ENCODE results near the gene ELMOD1.
"Not testable (repeated sequence)": the region's sequence is repeated elsewhere in the genome, so short reads cannot be mapped to it uniquely, and the experiment has no call there.

The ELMOD1 gene

GRCh38 chr11:107565955-107566501 is 24.9 kb upstream of the ELMOD1 start:
- Histone ChIP-seq H3K27ac (ENCODE audit: low read depth, low read length) (peak overlapping the region; percentile 79), H3K4me1 (ENCODE audit: insufficient read depth, low read length) (peaks cover 18% of the 10 kb centered on the region), H3K9ac (ENCODE audit: low read length) (peak overlapping the region; percentile 69), H3K4me3 (ENCODE audit: low read depth in 1 of 2, low read length in 2 of 2) (peak overlapping the region; percentile 90 to 96)
- H3K27me3 ChIP-seq (ENCODE audit: control insufficient read depth in 1 of 2, insufficient read depth in 2 of 2, low read length in 2 of 2); H3K9me3 ChIP-seq (ENCODE audit: low read length); H3K36me3 ChIP-seq (ENCODE audit: insufficient read depth, low read length): not testable (repeated sequence)

GRCh38 chr11:107566569-107566968 is 24.4 kb upstream of the ELMOD1 start:
- H3K4me1 ChIP-seq (ENCODE audit: insufficient read depth, low read length), result peaks cover 18% of the 10 kb centered on the region
- H3K9ac ChIP-seq (ENCODE audit: low read length), result no peak overlapping the region
- H3K4me3 ChIP-seq (ENCODE audit: low read depth in 1 of 2, low read length in 2 of 2), result no peak overlapping the region
- H3K27me3 ChIP-seq (ENCODE audit: control insufficient read depth in 1 of 2, insufficient read depth in 2 of 2, low read length in 2 of 2), result no peaks in the 10 kb centered on the region
- no peaks in the 10 kb centered on the region for H3K9me3 ChIP-seq (ENCODE audit: low read length)
- no peak overlapping the region for H3K27ac ChIP-seq (ENCODE audit: low read depth, low read length)
- H3K36me3 ChIP-seq (ENCODE audit: insufficient read depth, low read length), result no peaks in the 10 kb centered on the region

DNA sequence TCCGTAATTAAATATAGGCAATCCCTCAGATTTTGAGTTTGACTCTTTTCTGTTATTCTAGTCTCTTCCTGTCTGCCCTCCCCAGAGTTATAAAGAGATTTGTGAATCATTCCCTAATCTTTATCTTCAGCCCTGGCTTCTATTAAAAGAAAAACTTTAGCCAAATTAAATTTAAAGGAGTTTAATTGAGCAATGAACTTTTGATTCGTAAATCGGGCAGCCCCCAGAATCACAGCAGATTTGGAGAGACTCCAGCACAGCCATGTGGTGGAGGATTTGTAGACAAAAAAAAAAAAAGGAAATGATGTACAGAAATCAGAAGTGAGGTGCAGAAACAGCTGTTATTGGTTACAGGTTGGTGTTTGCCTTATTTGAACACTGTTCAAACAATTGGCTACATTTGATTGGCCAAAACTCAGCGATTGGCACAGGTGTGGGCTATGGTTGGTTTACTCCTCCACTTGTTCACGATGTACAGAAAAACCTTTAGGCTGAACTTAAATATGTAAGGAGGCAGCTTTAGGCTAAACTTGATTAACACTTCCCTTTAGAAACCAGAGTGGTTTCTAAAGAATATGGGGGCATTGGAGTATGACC is 23.1 kb upstream of the ELMOD1 start:
- H3K9me3 ChIP-seq (ENCODE audit: low read length), result no peaks in the 10 kb centered on the region
- no peaks in the 10 kb centered on the region for H3K36me3 ChIP-seq (ENCODE audit: insufficient read depth, low read length)
- no peak overlapping the region for H3K9ac ChIP-seq (ENCODE audit: low read length)

GRCh38 chr11:107570015-107570414 is 20.9 kb upstream of the ELMOD1 start:
- no peaks in the 10 kb centered on the region for H3K27me3 ChIP-seq (ENCODE audit: control insufficient read depth in 1 of 2, insufficient read depth in 2 of 2, low read length in 2 of 2)
- no peaks in the 10 kb centered on the region for H3K36me3 ChIP-seq (ENCODE audit: insufficient read depth, low read length)
- no peak overlapping the region for H3K27ac ChIP-seq (ENCODE audit: low read depth, low read length)
- H3K4me1 ChIP-seq (ENCODE audit: insufficient read depth, low read length), result peaks cover 3% of the 10 kb centered on the region
- no peak overlapping the region for H3K9ac ChIP-seq (ENCODE audit: low read length)
- no peaks in the 10 kb centered on the region for H3K9me3 ChIP-seq (ENCODE audit: low read length)
- H3K4me3 ChIP-seq (ENCODE audit: low read depth in 1 of 2, low read length in 2 of 2), result no peak overlapping the region

More for the DNA sequence above, 23.1 kb upstream of the ELMOD1 start:
- Histone ChIP-seq H3K4me3 (ENCODE audit: low read depth in 1 of 2, low read length in 2 of 2) (no peak overlapping the region), H3K27ac (ENCODE audit: low read depth, low read length) (no peak overlapping the region), H3K27me3 (ENCODE audit: control insufficient read depth in 1 of 2, insufficient read depth in 2 of 2, low read length in 2 of 2) (no peaks in the 10 kb centered on the region), H3K4me1 (ENCODE audit: insufficient read depth, low read length) (peaks cover 18% of the 10 kb centered on the region)

DNA sequence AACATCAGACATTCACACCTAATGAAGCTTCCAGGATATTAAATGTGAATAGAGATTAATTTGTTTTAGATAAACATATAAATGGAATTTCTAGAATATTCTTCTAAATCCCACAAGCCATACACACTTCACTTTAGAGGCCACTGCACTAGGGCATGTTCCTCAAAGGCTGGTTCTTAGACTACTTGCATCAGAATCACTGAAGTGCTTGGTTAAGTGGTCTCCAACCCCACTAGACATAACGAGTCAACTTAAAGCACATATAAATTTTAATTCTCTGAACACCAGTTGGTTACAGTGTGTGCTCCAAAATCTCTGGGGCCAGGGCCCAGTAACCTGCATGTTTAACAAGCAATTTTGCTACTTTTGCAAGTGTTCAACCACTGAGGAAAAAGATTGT is 17.5 kb upstream of the ELMOD1 start:
- Histone ChIP-seq H3K4me1 (ENCODE audit: insufficient read depth, low read length) (no peaks in the 10 kb centered on the region), H3K9ac (ENCODE audit: low read length) (no peak overlapping the region), H3K27ac (ENCODE audit: low read depth, low read length) (no peak overlapping the region), H3K27me3 (ENCODE audit: control insufficient read depth in 1 of 2, insufficient read depth in 2 of 2, low read length in 2 of 2) (no peaks in the 10 kb centered on the region), H3K4me3 (ENCODE audit: low read depth in 1 of 2, low read length in 2 of 2) (no peak overlapping the region), H3K36me3 (ENCODE audit: insufficient read depth, low read length) (no peaks in the 10 kb centered on the region), H3K9me3 (ENCODE audit: low read length) (no peaks in the 10 kb centered on the region)

DNA sequence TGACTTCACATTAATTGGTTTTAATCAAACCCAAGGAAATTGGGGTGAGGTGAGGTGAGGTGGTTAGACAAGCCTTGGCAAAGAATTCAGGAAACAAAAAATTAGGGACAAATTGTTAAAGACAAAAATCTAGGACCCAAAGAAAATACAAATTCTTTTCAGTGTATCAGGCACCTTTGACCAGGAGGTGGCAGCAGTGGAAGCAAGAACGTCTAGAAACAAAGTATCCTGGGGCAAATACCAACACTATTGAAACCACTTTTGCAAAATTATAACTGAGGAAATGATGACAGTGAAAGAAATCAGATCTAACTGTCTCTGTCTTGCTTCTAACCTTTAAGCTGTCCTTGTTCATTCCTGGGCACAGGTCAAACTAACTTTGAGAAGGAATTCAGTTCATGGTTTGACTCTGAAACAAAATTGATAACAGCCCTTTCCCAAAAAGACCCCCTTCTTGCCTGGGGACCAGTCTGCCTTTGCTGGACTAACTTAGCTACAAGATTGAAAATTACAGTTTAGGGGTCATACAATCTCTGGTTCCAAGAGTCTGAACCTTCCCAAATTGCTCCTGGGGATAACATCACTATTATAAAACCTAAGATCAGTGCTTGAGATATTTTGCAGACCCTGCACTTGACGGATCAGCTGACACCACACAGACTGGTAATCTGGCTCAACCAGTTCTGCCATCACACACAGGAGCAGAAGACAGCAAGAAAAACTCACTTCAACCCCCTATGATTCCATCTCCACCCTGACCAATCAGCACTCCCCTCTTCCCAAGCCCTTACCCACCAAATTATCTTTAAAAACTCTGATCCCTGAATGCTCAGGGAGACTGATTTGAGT is 14.2 kb upstream of the ELMOD1 start:
- not testable (repeated sequence) for H3K4me1 ChIP-seq (ENCODE audit: insufficient read depth, low read length); H3K9me3 ChIP-seq (ENCODE audit: low read length); H3K27ac ChIP-seq (ENCODE audit: low read depth, low read length); H3K4me3 ChIP-seq (ENCODE audit: low read depth in 1 of 2, low read length in 2 of 2); H3K9ac ChIP-seq (ENCODE audit: low read length); H3K36me3 ChIP-seq (ENCODE audit: insufficient read depth, low read length); H3K27me3 ChIP-seq (ENCODE audit: control insufficient read depth in 1 of 2, insufficient read depth in 2 of 2, low read length in 2 of 2)

DNA sequence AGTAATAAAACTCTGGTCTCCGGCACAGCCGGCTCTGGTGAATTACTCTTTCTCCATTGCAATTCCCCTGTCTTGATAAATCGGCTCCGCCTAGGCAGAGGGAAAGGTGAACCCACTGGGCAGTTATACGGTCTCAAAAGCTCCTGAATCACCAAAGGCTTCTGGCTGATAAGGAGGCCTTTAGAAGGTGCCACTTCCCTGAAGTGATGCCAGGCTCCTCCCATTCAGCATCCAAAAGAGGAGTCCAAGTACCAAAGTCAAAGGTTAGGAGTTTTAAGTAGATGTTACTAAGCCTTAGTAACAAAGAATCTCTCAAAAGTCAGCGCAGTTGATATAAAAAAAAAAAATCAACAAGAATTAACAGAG is 13.6 kb upstream of the ELMOD1 start:
- Histone ChIP-seq H3K4me3 (ENCODE audit: low read depth in 1 of 2, low read length in 2 of 2) (no peak overlapping the region), H3K27me3 (ENCODE audit: control insufficient read depth in 1 of 2, insufficient read depth in 2 of 2, low read length in 2 of 2) (no peaks in the 10 kb centered on the region), H3K9me3 (ENCODE audit: low read length) (no peaks in the 10 kb centered on the region), H3K36me3 (ENCODE audit: insufficient read depth, low read length) (no peaks in the 10 kb centered on the region), H3K9ac (ENCODE audit: low read length) (no peak overlapping the region), H3K27ac (ENCODE audit: low read depth, low read length) (no peak overlapping the region), H3K4me1 (ENCODE audit: insufficient read depth, low read length) (no peaks in the 10 kb centered on the region)

DNA sequence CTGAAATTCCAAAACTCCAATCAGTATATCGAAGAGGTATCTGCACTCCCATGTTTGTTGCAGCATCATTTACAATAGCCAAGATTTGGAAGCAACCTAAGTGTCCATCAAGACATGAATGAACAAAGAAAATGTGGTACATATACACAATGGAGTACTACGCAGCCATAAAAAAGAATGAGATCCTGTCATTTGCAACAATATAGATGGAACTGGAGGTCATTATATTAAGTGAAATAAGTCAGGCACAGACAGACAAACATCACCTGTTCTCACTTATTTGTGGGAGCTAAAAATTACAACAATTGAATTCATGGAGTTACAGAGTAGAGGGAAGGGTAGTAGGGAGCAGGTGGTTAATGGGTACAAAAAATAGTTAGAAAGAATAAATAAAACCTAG is 11.8 kb upstream of the ELMOD1 start:
- H3K27me3 ChIP-seq (ENCODE audit: control insufficient read depth in 1 of 2, insufficient read depth in 2 of 2, low read length in 2 of 2); H3K9me3 ChIP-seq (ENCODE audit: low read length); H3K27ac ChIP-seq (ENCODE audit: low read depth, low read length); H3K4me3 ChIP-seq (ENCODE audit: low read depth in 1 of 2, low read length in 2 of 2); H3K4me1 ChIP-seq (ENCODE audit: insufficient read depth, low read length); H3K36me3 ChIP-seq (ENCODE audit: insufficient read depth, low read length); H3K9ac ChIP-seq (ENCODE audit: low read length): not testable (repeated sequence)

- H3K27me3 ChIP-seq (ENCODE audit: control insufficient read depth in 1 of 2, insufficient read depth in 2 of 2, low read length in 2 of 2), result no peaks in the 10 kb centered on the region
These were observed 9.8 kb upstream of the ELMOD1 start for GRCh38 chr11:107581147-107581546.

DNA sequence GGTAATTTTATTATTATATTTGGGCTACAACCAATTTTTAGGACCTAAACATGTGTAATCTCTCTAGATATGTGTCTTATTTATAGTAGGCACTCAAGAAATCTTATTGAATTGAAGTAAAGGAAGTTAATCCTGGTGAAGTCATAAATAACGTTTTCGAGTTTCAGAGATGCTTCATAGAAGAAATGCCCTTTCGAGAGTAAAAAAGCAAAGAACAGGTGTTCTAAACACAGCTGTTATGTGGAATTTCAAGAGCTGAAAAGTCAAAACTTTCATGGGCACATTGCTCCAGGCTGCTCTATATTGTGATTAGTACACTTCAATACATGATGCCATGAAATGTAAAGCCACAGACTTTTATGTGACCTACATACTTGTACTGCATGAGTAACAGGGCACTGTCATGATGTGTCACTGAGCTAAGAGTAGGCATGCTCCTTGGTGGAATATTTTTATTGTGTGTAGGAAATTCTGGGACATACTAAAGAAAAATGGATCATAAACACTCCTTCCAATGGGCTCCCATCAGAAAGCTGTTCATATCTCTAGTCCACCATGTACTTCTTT is 7.2 kb upstream of the ELMOD1 start:
- Histone ChIP-seq H3K27ac (ENCODE audit: low read depth, low read length) (no peak overlapping the region), H3K4me3 (ENCODE audit: low read depth in 1 of 2, low read length in 2 of 2) (no peak overlapping the region), H3K9ac (ENCODE audit: low read length) (no peak overlapping the region), H3K9me3 (ENCODE audit: low read length) (no peaks in the 10 kb centered on the region), H3K27me3 (ENCODE audit: control insufficient read depth in 1 of 2, insufficient read depth in 2 of 2, low read length in 2 of 2) (peaks cover 0 to 5% of the 10 kb centered on the region in 2 donors), H3K36me3 (ENCODE audit: insufficient read depth, low read length) (no peaks in the 10 kb centered on the region), H3K4me1 (ENCODE audit: insufficient read depth, low read length) (no peaks in the 10 kb centered on the region)

More at GRCh38 chr11:107581147-107581546, 9.8 kb upstream of the ELMOD1 start:
- H3K27ac ChIP-seq (ENCODE audit: low read depth, low read length), result no peak overlapping the region
- no peak overlapping the region for H3K4me3 ChIP-seq (ENCODE audit: low read depth in 1 of 2, low read length in 2 of 2)
- no peaks in the 10 kb centered on the region for H3K9me3 ChIP-seq (ENCODE audit: low read length)
- no peaks in the 10 kb centered on the region for H3K4me1 ChIP-seq (ENCODE audit: insufficient read depth, low read length)
- no peaks in the 10 kb centered on the region for H3K36me3 ChIP-seq (ENCODE audit: insufficient read depth, low read length)
- no peak overlapping the region for H3K9ac ChIP-seq (ENCODE audit: low read length)

GRCh38 chr11:107587306-107587979 is 3.5 kb upstream of the ELMOD1 start:
- Histone ChIP-seq H3K4me1 (ENCODE audit: insufficient read depth, low read length) (no peaks in the 10 kb centered on the region), H3K27ac (ENCODE audit: low read depth, low read length) (no peak overlapping the region), H3K9ac (ENCODE audit: low read length) (no peak overlapping the region), H3K9me3 (ENCODE audit: low read length) (no peaks in the 10 kb centered on the region), H3K27me3 (ENCODE audit: control insufficient read depth in 1 of 2, insufficient read depth in 2 of 2, low read length in 2 of 2) (peaks cover 20 to 29% of the 10 kb centered on the region in 2 donors), H3K4me3 (ENCODE audit: low read depth in 1 of 2, low read length in 2 of 2) (no peak overlapping the region), H3K36me3 (ENCODE audit: insufficient read depth, low read length) (no peaks in the 10 kb centered on the region)

All from muscle layer of colon (tissue), 2 donors.